ENCODE measurements around the gene MAGI2.
A peak's percentile ranks its signal among the peaks of the same experiment; 100 is the strongest.

MAGI2 gene

GRCh38 chr7:79332091-79332490 lies 121.4 kb downstream of the MAGI2 start:
- CTCF ChIA-PET: no interaction called here
- Mint-ChIP-seq H3K27ac (no peak overlapping the region), H3K36me3 (no peaks in the 10 kb centered on the region), H3K9me3 (no peaks in the 10 kb centered on the region), H3K4me1 (no peaks in the 10 kb centered on the region), H3K4me3 (no peak overlapping the region), H3K27me3 (no peaks in the 10 kb centered on the region)
- no peak for DNase-seq

GRCh38 chr7:79329464-79329863 lies 124.0 kb downstream of the MAGI2 start:
- no peak overlapping the region for H3K4me3 Mint-ChIP-seq
- CTCF ChIA-PET: no interaction called here
- no peaks in the 10 kb centered on the region for H3K27me3 Mint-ChIP-seq
- no peaks in the 10 kb centered on the region for H3K4me1 Mint-ChIP-seq
- H3K9me3 Mint-ChIP-seq: no peaks in the 10 kb centered on the region
- no peak overlapping the region for H3K27ac Mint-ChIP-seq
- H3K36me3 Mint-ChIP-seq: no peaks in the 10 kb centered on the region
- no peak for DNase-seq

GRCh38 chr7:79320741-79321473 lies 132.6 kb downstream of the MAGI2 start:
- Mint-ChIP-seq H3K27ac (no peak overlapping the region), H3K9me3 (no peaks in the 10 kb centered on the region), H3K4me3 (no peak overlapping the region), H3K36me3 (no peaks in the 10 kb centered on the region), H3K27me3 (no peaks in the 10 kb centered on the region), H3K4me1 (no peaks in the 10 kb centered on the region)
- CTCF ChIA-PET: interaction anchor here (1.2 kb wide), 1 partner anchor 23 kb away, joined by 4 read pairs; no protein-coding TSS in a partner anchor
- DNase-seq: no peak

DNA sequence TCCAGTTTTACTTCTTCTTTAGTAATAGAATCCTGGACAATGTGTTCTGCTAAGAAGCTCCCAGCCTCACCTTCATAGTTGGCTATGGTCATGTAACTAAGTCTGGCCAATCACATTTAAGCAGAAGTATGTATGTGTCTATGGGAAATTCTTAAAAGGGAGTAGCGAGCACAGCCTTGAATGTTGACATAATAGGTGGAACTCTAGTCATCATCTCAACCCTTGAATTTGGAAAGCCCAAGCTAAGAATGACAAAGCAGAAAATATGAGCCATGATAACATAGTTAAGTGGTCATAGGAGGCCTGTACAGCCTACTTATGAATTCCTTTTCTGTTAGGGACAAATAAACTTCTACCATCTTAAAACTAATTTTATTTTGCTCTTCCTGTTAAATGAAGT lies 134.1 kb downstream of the MAGI2 start:
- Mint-ChIP-seq H3K4me1 (no peaks in the 10 kb centered on the region), H3K9me3 (no peaks in the 10 kb centered on the region), H3K36me3 (no peaks in the 10 kb centered on the region), H3K4me3 (no peak overlapping the region), H3K27ac (no peak overlapping the region), H3K27me3 (no peaks in the 10 kb centered on the region)
- CTCF ChIA-PET: no interaction called here
- DNase-seq: no peak

GRCh38 chr7:79317728-79318127 lies 135.7 kb downstream of the MAGI2 start:
- no peak for DNase-seq
- no peaks in the 10 kb centered on the region for H3K27me3 Mint-ChIP-seq

DNA sequence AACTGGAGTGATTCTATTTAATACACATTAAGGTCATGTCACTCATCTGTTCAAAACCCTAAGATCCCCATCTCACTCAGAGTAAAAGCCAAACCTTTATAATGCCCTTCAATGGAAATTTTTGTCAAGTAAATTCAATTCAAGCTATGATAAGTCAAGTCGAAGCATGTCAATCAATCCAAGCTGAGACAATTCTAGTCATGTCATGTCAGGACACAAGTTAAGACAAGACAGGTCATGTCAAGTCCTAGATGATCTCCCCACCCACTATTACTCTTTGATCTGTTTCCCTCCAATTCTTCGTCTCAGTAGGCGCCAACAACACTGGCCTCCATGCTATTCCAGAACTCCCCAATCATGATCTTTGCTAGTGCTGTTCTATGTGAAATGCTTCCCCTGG lies 141.4 kb downstream of the MAGI2 start:
- no peak overlapping the region for H3K27ac Mint-ChIP-seq
- H3K4me3 Mint-ChIP-seq: no peak overlapping the region
- no peak for DNase-seq
- no peaks in the 10 kb centered on the region for H3K36me3 Mint-ChIP-seq
- no peaks in the 10 kb centered on the region for H3K27me3 Mint-ChIP-seq
- no peaks in the 10 kb centered on the region for H3K4me1 Mint-ChIP-seq
- CTCF ChIA-PET: interaction anchor here (1.1 kb wide), 1 partner anchor 30 kb away, joined by 3 read pairs; no protein-coding TSS in a partner anchor
- H3K9me3 Mint-ChIP-seq: no peaks in the 10 kb centered on the region

More at GRCh38 chr7:79317728-79318127, 135.7 kb downstream of the MAGI2 start:
- CTCF ChIA-PET: interaction anchor here (1.0 kb wide), 1 partner anchor 16 kb away, joined by 3 read pairs; no protein-coding TSS in a partner anchor
- Mint-ChIP-seq H3K4me3 (no peak overlapping the region), H3K36me3 (no peaks in the 10 kb centered on the region), H3K27ac (no peak overlapping the region), H3K9me3 (no peaks in the 10 kb centered on the region), H3K4me1 (no peaks in the 10 kb centered on the region)

DNA sequence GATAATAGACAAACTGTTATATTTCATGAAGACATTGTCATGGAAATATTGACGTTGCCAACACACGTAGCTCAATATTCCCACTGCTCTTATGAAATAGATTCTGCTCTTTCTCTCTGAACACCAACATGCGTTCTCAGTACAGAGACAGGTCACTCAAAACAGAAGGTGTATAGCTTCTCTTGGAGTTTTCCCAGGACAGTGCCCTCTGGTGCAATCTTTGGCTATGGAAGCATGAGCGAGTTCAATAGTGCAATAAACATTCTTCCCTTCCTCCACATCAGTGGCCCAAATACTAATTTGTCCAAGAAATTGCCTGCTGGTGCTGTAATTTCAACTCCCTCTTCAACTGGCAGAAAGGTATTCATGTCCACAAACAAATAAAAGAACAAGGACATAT lies 145.3 kb downstream of the MAGI2 start:
- H3K4me1 Mint-ChIP-seq: no peaks in the 10 kb centered on the region
- H3K27ac Mint-ChIP-seq: no peak overlapping the region
- no peaks in the 10 kb centered on the region for H3K27me3 Mint-ChIP-seq
- no peaks in the 10 kb centered on the region for H3K9me3 Mint-ChIP-seq
- H3K36me3 Mint-ChIP-seq: no peaks in the 10 kb centered on the region
- DNase-seq: no peak
- no peak overlapping the region for H3K4me3 Mint-ChIP-seq
- CTCF ChIA-PET: no interaction called here

DNA sequence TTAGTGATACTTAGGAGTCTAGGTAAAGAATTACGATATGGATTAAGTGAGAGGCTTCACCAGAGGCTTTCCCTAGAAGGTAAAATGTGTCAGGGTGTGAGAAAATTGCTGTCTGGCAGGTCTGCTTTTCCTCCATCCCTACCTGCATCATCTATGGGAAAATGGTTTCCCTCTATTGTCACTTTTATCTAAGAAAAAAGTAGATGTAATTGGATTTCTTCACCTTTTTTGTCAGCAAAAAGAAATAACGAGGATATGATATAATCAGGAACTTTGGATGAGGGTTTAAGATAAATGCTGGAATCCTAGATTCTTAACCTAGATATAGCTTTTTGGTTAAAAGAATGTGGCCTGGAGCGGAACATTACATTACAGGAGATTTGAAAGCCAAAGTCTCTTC lies 146.1 kb downstream of the MAGI2 start:
- CTCF ChIA-PET: no interaction called here
- no peaks in the 10 kb centered on the region for H3K36me3 Mint-ChIP-seq
- no peaks in the 10 kb centered on the region for H3K27me3 Mint-ChIP-seq
- no peaks in the 10 kb centered on the region for H3K4me1 Mint-ChIP-seq
- no peak for DNase-seq
- no peak overlapping the region for H3K27ac Mint-ChIP-seq
- H3K4me3 Mint-ChIP-seq: no peak overlapping the region
- H3K9me3 Mint-ChIP-seq: no peaks in the 10 kb centered on the region

GRCh38 chr7:79304711-79305110 lies 148.8 kb downstream of the MAGI2 start:
- CTCF ChIA-PET: no interaction called here
- no peaks in the 10 kb centered on the region for H3K4me1 Mint-ChIP-seq
- H3K4me3 Mint-ChIP-seq: no peak overlapping the region
- no peak for DNase-seq
- no peaks in the 10 kb centered on the region for H3K36me3 Mint-ChIP-seq
- no peaks in the 10 kb centered on the region for H3K27me3 Mint-ChIP-seq
- no peak overlapping the region for H3K27ac Mint-ChIP-seq
- H3K9me3 Mint-ChIP-seq: no peaks in the 10 kb centered on the region

DNA sequence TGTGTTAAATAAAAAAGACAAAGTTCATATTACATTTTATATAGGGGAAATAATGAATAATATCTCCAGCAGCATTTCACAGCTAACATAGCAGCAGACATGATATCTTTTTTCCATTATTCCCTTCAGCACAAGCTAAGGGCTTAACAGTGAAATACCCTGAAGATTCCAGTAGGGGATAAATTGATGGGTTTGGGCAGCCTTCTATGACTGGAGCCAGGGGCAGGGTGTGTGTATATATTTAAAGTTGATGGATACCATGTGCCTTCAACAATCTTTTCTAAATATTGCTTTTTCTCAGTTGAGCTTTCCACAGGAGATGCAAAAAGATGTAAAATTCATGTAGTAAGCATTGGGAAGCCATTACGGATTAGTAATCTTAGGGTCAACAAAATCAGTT lies 151.2 kb downstream of the MAGI2 start:
- DNase-seq: no peak
- H3K4me3 Mint-ChIP-seq: no peak overlapping the region
- no peaks in the 10 kb centered on the region for H3K36me3 Mint-ChIP-seq
- CTCF ChIA-PET: no interaction called here
- no peak overlapping the region for H3K27ac Mint-ChIP-seq
- H3K4me1 Mint-ChIP-seq: no peaks in the 10 kb centered on the region
- H3K9me3 Mint-ChIP-seq: no peaks in the 10 kb centered on the region
- H3K27me3 Mint-ChIP-seq: no peaks in the 10 kb centered on the region

- Mint-ChIP-seq H3K4me3 (no peak overlapping the region), H3K36me3 (no peaks in the 10 kb centered on the region), H3K27ac (no peak overlapping the region), H3K4me1 (no peaks in the 10 kb centered on the region), H3K27me3 (no peaks in the 10 kb centered on the region), H3K9me3 (no peaks in the 10 kb centered on the region)
- no peak for DNase-seq
- CTCF ChIA-PET: interaction anchor here (0.8 kb wide), 1 partner anchor 16 kb away, joined by 3 read pairs; no protein-coding TSS in a partner anchor
These were observed 152.0 kb downstream of the MAGI2 start for GRCh38 chr7:79301419-79301818.

- Mint-ChIP-seq H3K4me3 (no peak overlapping the region), H3K27ac (no peak overlapping the region), H3K9me3 (no peaks in the 10 kb centered on the region), H3K36me3 (no peaks in the 10 kb centered on the region), H3K4me1 (no peaks in the 10 kb centered on the region), H3K27me3 (no peaks in the 10 kb centered on the region)
- CTCF ChIA-PET: no interaction called here
- DNase-seq: no peak
These were observed 152.9 kb downstream of the MAGI2 start for GRCh38 chr7:79300573-79300972.

DNA sequence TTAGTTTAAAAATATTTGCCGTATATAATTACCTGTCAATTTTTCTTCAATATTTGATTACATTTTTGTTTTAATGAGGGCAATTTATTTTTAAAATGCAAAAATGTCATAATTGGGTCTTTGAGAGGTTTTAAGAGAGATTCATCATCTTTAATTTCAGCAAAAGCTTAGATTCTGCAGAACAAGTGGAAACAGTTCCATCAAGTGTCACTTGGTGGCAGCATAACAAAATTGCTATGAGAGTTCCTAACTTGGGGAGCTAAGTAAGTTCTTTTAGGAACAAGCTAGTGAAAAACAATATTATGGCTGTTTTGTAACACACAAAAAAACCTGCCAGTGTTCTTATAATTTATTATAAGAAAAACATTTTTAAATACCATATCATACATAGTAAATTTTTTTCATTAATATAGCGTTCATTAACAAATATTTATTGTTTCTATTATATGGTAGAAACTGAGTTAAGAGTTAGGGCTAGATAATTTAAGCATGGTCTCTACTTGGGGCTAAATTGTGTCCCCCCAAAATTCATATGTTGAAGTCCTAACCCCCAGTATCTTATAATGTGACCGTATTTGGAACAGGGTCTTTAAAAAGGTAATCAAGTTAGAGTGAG lies 155.2 kb downstream of the MAGI2 start:
- H3K27me3 Mint-ChIP-seq: no peaks in the 10 kb centered on the region
- no peaks in the 10 kb centered on the region for H3K36me3 Mint-ChIP-seq
- no peak overlapping the region for H3K27ac Mint-ChIP-seq
- H3K4me1 Mint-ChIP-seq: no peaks in the 10 kb centered on the region
- CTCF ChIA-PET: interaction anchor here (0.6 to 1.5 kb wide), 3 partner anchors 12 to 1574 kb away, joined by 3 to 7 read pairs (median 4); no protein-coding TSS in a partner anchor
- peak; percentile 21 for DNase-seq
- H3K9me3 Mint-ChIP-seq: no peaks in the 10 kb centered on the region
- no peak overlapping the region for H3K4me3 Mint-ChIP-seq

GRCh38 chr7:79296553-79297320 lies 156.7 kb downstream of the MAGI2 start:
- CTCF ChIA-PET: interaction anchor here (0.6 kb wide), 1 partner anchor 1560 kb away, joined by 4 read pairs; no protein-coding TSS in a partner anchor

More at GRCh38 chr7:79296553-79297320, 156.7 kb downstream of the MAGI2 start:
- no peak overlapping the region for H3K4me3 Mint-ChIP-seq
- no peaks in the 10 kb centered on the region for H3K4me1 Mint-ChIP-seq
- H3K36me3 Mint-ChIP-seq: no peaks in the 10 kb centered on the region
- H3K27ac Mint-ChIP-seq: no peak overlapping the region
- H3K9me3 Mint-ChIP-seq: no peaks in the 10 kb centered on the region
- DNase-seq: no peak
- H3K27me3 Mint-ChIP-seq: no peaks in the 10 kb centered on the region

All from activated naive CD4-positive, alpha-beta T cell treated with anti-CD3 and anti-CD28 coated beads, Interleukin-2, amount 10 ng/mL, durations not matched to agents 7 days and 5 days (primary cell).